Esophagus (tissue), 2 donors: ENCODE data around the gene ATXN1. TPM values are rescaled to one million over a fixed set of nuclear protein-coding genes. Genes with fewer than 3 reads are reported as not detected.

ENCODE experiments used
- H3K27ac ChIP-seq, 2 donors: one replicate each; pipeline ENCODE4 v1.5.1; 2013; ENCODE audit warnings: low read depth in 2 of 2, mild to moderate bottlenecking in 2 of 2, inconsistent platforms in 1 of 2, low read length in 1 of 2, moderate library complexity in 1 of 2
- H3K27me3 ChIP-seq, 2 donors: one replicate each; pipeline ENCODE4 v1.6.1; 2013; ENCODE audit warnings: low read length in 2 of 2, control low read depth in 1 of 2, mild to moderate bottlenecking in 1 of 2; ENCODE audit not compliant: insufficient read depth in 2 of 2, control insufficient read depth in 1 of 2
- H3K36me3 ChIP-seq, 2 donors: one replicate each; pipeline ENCODE4 v1.6.1; 2013; ENCODE audit warnings: low read length in 1 of 2; ENCODE audit not compliant: control insufficient read depth in 2 of 2, insufficient read depth in 2 of 2
- H3K4me1 ChIP-seq, 2 donors: one replicate each; pipeline ENCODE4 v1.6.1; 2013; ENCODE audit warnings: low read length in 1 of 2; ENCODE audit not compliant: control insufficient read depth in 2 of 2, insufficient read depth in 2 of 2
- H3K4me3 ChIP-seq, 2 donors: one replicate each; pipeline ENCODE4 v1.5.1; 2013; ENCODE audit warnings: low read length in 2 of 2, mild to moderate bottlenecking in 2 of 2, low read depth in 1 of 2, moderate library complexity in 1 of 2
- H3K9me3 ChIP-seq, 2 donors: one replicate each; pipeline ENCODE4 v1.6.1; 2013; ENCODE audit warnings: mild to moderate bottlenecking in 2 of 2, low read depth in 1 of 2, low read length in 1 of 2, moderate library complexity in 1 of 2; ENCODE audit not compliant: control insufficient read depth in 2 of 2, insufficient read depth in 1 of 2
- WGBS, 2 donors: extraction: QIAGEN DNeasy Blood & Tissue Kit; methylation state at CpG; one replicate each; pipeline ENCODE4 v1.1.7; 2013; 5-methylcytosine and 5-hydroxymethylcytosine counted together
- polyA plus RNA-seq, 2 donors: library from polyadenylated mRNA; stranded (reverse); fragments of 200-250 nt; gene quantifications; one replicate each; pipeline ENCODE4 v1.2.3, GENCODE V29; 2013
- donor health status: healthy with polysubstance abuse.
- donor health status: Bipolar disorder and iron deficiency.

The ATXN1 gene
- polyA plus RNA-seq, 2 donors: 4.3 to 8.8 TPM

GRCh38 chr6:16535564-16535963, 225.7 kb downstream of the ATXN1 start:
- Histone ChIP-seq H3K27ac (no peak overlapping the region), H3K27me3 (no peaks in the 10 kb centered on the region), H3K4me3 (no peak overlapping the region), H3K4me1 (no peaks in the 10 kb centered on the region), H3K9me3 (peaks cover 0 to 3% of the 10 kb centered on the region in 2 donors), H3K36me3 (no peaks in the 10 kb centered on the region)
- 80 to 83% methylated on average over 5 of the region's 5 CpGs for WGBS, 2 donors

DNA sequence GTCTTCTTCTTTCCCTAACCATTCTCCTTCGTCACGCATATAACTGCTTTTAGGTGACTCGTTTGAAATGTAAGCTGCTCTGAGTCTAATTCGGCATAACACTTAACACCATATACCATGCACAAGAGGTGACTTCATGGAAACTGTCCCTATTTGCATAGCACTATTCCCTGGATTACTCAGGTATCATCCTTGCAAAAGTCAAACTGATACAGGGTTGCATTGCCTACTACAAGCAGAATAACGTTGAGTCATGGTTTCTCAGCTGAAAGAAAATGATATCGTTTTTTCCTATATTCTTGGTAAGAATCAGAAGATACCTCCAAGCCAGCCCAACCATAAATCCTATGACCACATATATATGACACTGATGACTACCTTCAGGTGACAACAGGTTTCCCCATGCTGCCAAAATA, 227.5 kb downstream of the ATXN1 start:
- no peak overlapping the region for H3K4me3 ChIP-seq
- 86 to 90% methylated on average over 6 of the region's 6 CpGs for WGBS, 2 donors
- peaks cover 0 to 3% of the 10 kb centered on the region in 2 donors for H3K9me3 ChIP-seq
- H3K4me1 ChIP-seq: no peaks in the 10 kb centered on the region
- H3K27ac ChIP-seq: no peak overlapping the region
- H3K27me3 ChIP-seq: no peaks in the 10 kb centered on the region
- no peaks in the 10 kb centered on the region for H3K36me3 ChIP-seq

DNA sequence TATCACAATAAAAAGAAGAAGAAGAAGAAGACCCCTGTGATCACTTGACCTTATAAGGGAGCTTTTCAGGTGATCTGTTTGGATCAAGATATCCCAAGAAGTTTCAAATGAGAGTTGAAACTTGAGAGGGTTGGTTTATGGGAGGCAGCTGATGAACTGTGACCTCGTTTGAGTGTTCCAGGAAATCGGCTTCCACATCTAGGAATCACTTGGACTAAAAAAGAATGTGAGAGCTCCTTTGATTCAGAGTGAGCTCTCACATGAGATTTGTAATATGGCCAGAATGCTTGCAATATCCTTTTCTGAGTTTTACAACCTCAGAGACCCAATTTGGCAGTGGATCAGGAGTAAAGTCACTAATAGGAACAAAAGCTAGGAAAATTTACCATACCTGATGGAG, 228.1 kb downstream of the ATXN1 start:
- 70 to 76% methylated on average over 2 of the region's 2 CpGs for WGBS, 2 donors
- H3K4me3 ChIP-seq: no peak overlapping the region
- H3K36me3 ChIP-seq: no peaks in the 10 kb centered on the region
- no peak overlapping the region for H3K27ac ChIP-seq
- H3K27me3 ChIP-seq: no peaks in the 10 kb centered on the region
- H3K9me3 ChIP-seq: peaks cover 0 to 3% of the 10 kb centered on the region in 2 donors
- H3K4me1 ChIP-seq: no peaks in the 10 kb centered on the region

DNA sequence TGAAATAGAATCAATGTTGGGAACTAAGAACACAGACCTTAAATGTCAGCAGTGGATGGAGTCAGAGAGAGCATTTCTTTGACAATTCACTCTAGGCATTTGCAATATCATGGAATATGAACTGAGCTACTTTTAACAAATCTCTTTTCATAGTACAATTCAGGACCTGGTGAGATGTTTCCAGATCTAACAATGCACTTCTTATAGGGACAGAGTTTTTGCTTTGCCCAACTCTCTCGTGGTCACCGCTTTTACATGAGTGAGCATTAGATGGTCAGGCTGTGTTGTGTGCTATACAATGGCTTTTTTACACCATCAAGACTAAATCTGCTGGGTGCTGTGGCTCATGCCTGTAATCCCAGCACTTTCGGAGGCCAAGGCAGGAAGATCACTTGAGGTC, 233.6 kb downstream of the ATXN1 start:
- H3K9me3 ChIP-seq: no peaks in the 10 kb centered on the region
- H3K36me3 ChIP-seq: no peaks in the 10 kb centered on the region
- no peaks in the 10 kb centered on the region for H3K4me1 ChIP-seq
- H3K4me3 ChIP-seq: no peak overlapping the region
- no peaks in the 10 kb centered on the region for H3K27me3 ChIP-seq
- WGBS, 2 donors: 92% methylated on average over 3 of the region's 3 CpGs
- no peak overlapping the region for H3K27ac ChIP-seq

- Histone ChIP-seq H3K4me1 (no peaks in the 10 kb centered on the region), H3K4me3 (no peak overlapping the region)
- 77 to 81% methylated on average over 8 of the region's 8 CpGs for WGBS, 2 donors
These were observed 236.9 kb downstream of the ATXN1 start for GRCh38 chr6:16524380-16524707.

GRCh38 chr6:16523606-16524379, 237.5 kb downstream of the ATXN1 start:
- Histone ChIP-seq H3K27ac (no peak overlapping the region), H3K27me3 (no peaks in the 10 kb centered on the region), H3K9me3 (no peaks in the 10 kb centered on the region), H3K4me3 (no peak overlapping the region), H3K4me1 (no peaks in the 10 kb centered on the region), H3K36me3 (peaks cover 0 to 3% of the 10 kb centered on the region in 2 donors)
- 67 to 71% methylated on average over 10 of the region's 10 CpGs for WGBS, 2 donors

More at GRCh38 chr6:16524380-16524707, 236.9 kb downstream of the ATXN1 start:
- H3K27me3 ChIP-seq: no peaks in the 10 kb centered on the region
- H3K36me3 ChIP-seq: peaks cover 0 to 3% of the 10 kb centered on the region in 2 donors
- no peaks in the 10 kb centered on the region for H3K9me3 ChIP-seq
- no peak overlapping the region for H3K27ac ChIP-seq

DNA sequence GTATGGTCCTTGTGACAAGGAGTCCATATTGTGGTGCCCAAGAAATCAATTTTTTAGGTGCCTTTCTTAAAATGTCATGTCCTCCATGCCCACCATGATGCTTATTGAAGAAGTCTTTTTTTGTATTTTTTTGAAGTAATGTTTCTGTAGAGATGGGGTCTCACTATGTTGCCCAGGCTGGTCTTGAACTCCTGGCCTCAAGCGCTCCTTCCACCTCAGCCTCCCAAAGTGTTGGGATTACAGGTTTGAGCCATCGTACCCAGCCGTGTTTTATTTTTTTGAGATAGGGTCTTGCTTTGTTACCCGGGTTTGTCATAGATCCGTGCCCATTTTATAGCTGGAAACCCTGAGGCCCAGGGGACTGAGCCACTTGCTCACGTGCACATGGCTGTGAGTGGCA, 238.3 kb downstream of the ATXN1 start:
- no peaks in the 10 kb centered on the region for H3K27me3 ChIP-seq
- WGBS, 2 donors: 98 to 99% methylated on average over 6 of the region's 6 CpGs
- no peak overlapping the region for H3K27ac ChIP-seq
- H3K4me1 ChIP-seq: no peaks in the 10 kb centered on the region
- H3K36me3 ChIP-seq: peaks cover 0 to 3% of the 10 kb centered on the region in 2 donors
- H3K9me3 ChIP-seq: no peaks in the 10 kb centered on the region
- no peak overlapping the region for H3K4me3 ChIP-seq

DNA sequence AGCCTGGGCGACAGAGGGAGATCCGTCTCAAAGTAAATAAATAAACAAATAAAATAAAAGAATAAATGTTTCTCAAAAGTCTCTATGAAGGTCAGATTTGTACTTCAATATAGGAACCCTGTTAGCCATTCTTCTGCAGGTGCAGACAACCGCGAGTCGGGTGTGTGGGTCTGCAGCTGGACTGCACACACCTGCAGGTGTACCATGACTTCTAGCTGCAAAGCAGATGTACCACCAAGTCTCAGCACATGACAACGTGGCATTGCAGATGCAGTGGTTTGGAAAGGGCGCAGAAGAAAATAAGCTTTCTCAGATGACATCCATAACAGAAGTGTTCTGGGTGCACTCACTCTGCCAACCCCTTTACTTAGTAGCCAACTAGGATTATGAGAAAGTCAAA, 239.7 kb downstream of the ATXN1 start:
- WGBS, 2 donors: 93% methylated on average over 7 of the region's 7 CpGs
- peaks cover 0 to 3% of the 10 kb centered on the region in 2 donors for H3K36me3 ChIP-seq

GRCh38 chr6:16519265-16520242, 241.7 kb downstream of the ATXN1 start:
- Histone ChIP-seq H3K27ac (no peak overlapping the region), H3K36me3 (peaks cover 0 to 3% of the 10 kb centered on the region in 2 donors), H3K4me3 (no peak overlapping the region), H3K4me1 (no peaks in the 10 kb centered on the region), H3K27me3 (no peaks in the 10 kb centered on the region), H3K9me3 (no peaks in the 10 kb centered on the region)
- 73 to 78% methylated on average over 9 of the region's 9 CpGs for WGBS, 2 donors

More for the DNA sequence above, 239.7 kb downstream of the ATXN1 start:
- H3K4me3 ChIP-seq: no peak overlapping the region
- no peaks in the 10 kb centered on the region for H3K9me3 ChIP-seq
- H3K4me1 ChIP-seq: no peaks in the 10 kb centered on the region
- H3K27me3 ChIP-seq: no peaks in the 10 kb centered on the region
- H3K27ac ChIP-seq: no peak overlapping the region
